BLaER1 treated with 17β-estradiol and CSF1 and Interleukin-3, amounts not matched to agents 10 nM and 100 nM (cell line): Measurements from ENCODE around the gene ARL6.

ENCODE experiments used
- H3K27ac ChIP-seq, 11 experiments: shearing (Covaris generic); formaldehyde crosslinking; 2 replicates each; pipeline ENCODE4 v1.8.1; 2022
- H3K27me3 ChIP-seq, 11 experiments: shearing (Covaris generic); formaldehyde crosslinking; 2 replicates each; pipeline ENCODE4 v1.8.1; 2022
- H3K36me3 ChIP-seq, 11 experiments: shearing (Covaris generic); formaldehyde crosslinking; 2 replicates each; pipeline ENCODE4 v1.8.1; 2022
- H3K4me1 ChIP-seq, 10 experiments: shearing (Covaris generic); formaldehyde crosslinking; 2 replicates each; pipeline ENCODE4 v1.8.1; 2022
- H3K4me2 ChIP-seq, 11 experiments: shearing (Covaris generic); formaldehyde crosslinking; 2 replicates each; pipeline ENCODE4 v1.8.1; 2022
- H3K4me3 ChIP-seq, 10 experiments: shearing (Covaris generic); formaldehyde crosslinking; 2 replicates each; pipeline ENCODE4 v1.8.1; 2022
- H3K9ac ChIP-seq, 11 experiments: shearing (Covaris generic); formaldehyde crosslinking; 2 replicates each; pipeline ENCODE4 v1.8.1; 2022
- H3K9me3 ChIP-seq, 11 experiments: shearing (Covaris generic); formaldehyde crosslinking; replicated peaks in 1 of 11; 2 replicates each; pipeline ENCODE4 v1.8.1; 2022
- H4K20me1 ChIP-seq, 11 experiments: shearing (Covaris generic); formaldehyde crosslinking; 2 replicates each; pipeline ENCODE4 v1.8.1; 2022
- Cebpa-rat ChIP-seq, 11 experiments: shearing (Covaris generic); IDR thresholded peaks; 2 replicates each; pipeline ENCODE4 v1.8.1; 2022

The ARL6 gene

DNA sequence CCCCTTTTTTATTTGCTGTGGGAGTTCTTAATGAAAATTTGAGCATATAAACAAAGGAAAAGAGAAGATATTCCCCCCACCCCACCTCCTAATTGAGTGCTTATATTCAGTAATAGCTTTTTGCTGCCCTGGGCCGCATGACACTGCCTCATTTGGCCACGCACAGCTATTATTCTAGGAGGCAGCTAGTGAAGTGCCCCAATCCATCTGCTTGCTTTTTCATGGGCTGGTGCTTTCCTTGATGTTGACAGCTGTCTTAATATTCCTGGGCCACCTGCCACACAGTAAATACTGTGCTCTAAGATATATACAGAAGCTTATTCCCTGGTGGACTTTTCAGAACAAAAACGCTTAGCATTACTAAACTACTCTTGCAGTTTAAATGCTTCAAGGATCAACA lies 53.4 kb downstream of the ARL6 start:
- Histone ChIP-seq H3K27ac (no peak overlapping the region), H3K4me2 (no peak overlapping the region), H3K27me3 (peaks cover 13 to 36% (median 29%) of the 10 kb centered on the region in 11 experiments), H3K4me1 (peaks cover 6 to 17% (median 11%) of the 10 kb centered on the region in 10 experiments; a peak in 18 of 20 replicates), H3K4me3 (no peak overlapping the region), H3K9me3 (no peaks in the 10 kb centered on the region), H3K36me3 (no peaks in the 10 kb centered on the region), H4K20me1 (peaks cover 0 to 1% (median 0%) of the 10 kb centered on the region in 11 experiments; a peak in 2 of 22 replicates), H3K9ac (no peak overlapping the region)
- no peak for TF ChIP-seq Cebpa-rat (IDR thresholded peaks at IDR 0.05)

DNA sequence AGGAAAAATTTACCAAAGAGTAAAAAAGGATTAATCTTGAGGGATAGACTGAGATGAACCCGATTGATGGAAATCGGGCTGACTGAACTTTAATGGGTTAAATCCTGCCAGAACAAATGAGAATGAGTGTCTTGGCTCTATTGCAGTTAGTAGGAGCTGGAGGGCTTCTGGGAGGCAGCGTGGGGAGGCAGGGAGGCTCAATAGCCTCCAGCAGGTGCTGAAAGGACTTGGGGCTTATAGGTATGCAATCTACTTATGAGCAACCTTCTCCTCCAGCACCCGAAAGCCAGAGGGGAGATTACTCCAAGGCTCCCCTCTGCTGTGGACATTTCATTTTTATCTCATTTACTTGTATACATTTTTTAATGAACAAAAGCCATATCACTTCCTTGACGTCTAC lies 56.2 kb downstream of the ARL6 start:
- Histone ChIP-seq H4K20me1 (peaks cover 0 to 24% (median 5%) of the 10 kb centered on the region in 11 experiments; a peak in 9 of 22 replicates), H3K4me2 (peak overlapping the region; percentile 87 to 99 (median 94)), H3K36me3 (no peaks in the 10 kb centered on the region), H3K9me3 (no peaks in the 10 kb centered on the region), H3K27me3 (peaks cover 13 to 47% (median 38%) of the 10 kb centered on the region in 11 experiments), H3K4me3 (peak overlapping the region in 9 of 10 experiments; percentile 71 to 91 (median 82); a peak in 16 of 20 replicates), H3K27ac (no peak overlapping the region), H3K9ac (peak overlapping the region in 3 of 11 experiments; percentile 83 to 90 (median 83); a peak in 3 of 22 replicates), H3K4me1 (peaks cover 7 to 23% (median 19%) of the 10 kb centered on the region in 10 experiments; a peak in 18 of 20 replicates)
- TF ChIP-seq Cebpa-rat (IDR thresholded peaks at IDR 0.05), result no peak

DNA sequence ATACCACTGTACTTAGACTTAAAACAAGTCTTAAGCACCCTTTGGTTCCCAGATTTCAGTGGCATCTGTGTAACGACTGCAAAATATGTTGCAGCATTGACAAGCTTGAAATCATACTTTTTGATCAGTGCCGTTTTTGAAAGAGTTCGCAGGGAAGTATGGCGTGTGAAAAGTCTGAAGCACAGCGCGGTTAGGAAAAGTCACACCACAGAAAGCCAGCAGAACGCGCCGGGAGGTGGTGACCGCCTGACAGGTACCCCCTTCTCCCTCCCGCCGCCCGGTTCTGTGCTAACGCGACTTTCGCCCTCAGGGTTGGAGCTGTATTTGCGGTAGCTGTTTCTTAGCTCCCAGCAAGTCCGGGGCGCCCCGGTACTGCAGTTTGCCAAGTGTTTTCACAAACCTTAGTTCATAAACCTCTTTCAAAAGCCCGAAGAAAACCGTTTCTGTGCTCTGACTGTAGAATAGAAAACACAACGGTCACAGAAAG lies 56.8 kb downstream of the ARL6 start:
- Histone ChIP-seq H3K27ac (peak overlapping the region in 3 of 11 experiments; percentile 79 to 88 (median 83); a peak in 4 of 22 replicates), H3K9ac (peak overlapping the region; percentile 74 to 90 (median 83))
- no peak for TF ChIP-seq Cebpa-rat (IDR thresholded peaks at IDR 0.05)

DNA sequence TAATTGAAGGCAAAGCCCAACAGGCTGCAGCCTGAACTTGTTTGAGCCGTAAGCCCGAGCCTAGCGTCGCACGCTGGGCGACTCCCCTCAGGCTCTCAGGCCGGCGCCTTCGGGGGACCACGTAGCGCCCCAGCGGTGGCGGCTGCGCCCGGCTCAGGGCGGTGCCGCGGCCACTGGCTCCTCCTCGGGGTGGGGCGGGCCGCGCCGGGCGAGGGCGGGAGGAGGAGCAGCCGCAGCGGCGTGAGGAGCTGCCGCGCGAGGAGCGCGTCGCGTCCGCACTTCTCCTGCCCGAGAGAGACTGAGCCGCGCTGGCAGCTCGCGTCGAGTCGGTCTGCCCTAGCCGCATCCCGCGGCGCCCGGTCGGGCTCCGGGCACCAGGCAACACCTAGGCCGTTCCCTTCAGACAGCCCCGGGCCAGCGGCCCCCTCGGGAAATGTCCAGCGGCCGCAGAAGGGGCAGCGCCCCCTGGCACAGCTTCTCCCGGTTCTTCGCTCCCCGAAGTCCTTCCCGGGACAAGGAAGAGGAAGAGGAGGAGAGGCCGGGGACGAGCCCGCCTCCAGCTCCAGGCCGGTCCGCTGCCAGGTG lies 57.3 kb downstream of the ARL6 start, which contains the start of gene CRYBG3:
TSS of gene CRYBG3 (plus strand) at position 238 of the 585 bp plus-strand sequence. CDS start at position 434, 196 bp downstream.
- Histone ChIP-seq H3K4me1 (peaks cover 7 to 23% (median 19%) of the 10 kb centered on the region in 10 experiments; a peak in 18 of 20 replicates), H3K9ac (peak within 1 kb of the TSS; percentile 74 to 90 (median 83)), H3K9me3 (no peaks in the 10 kb centered on the region), H3K4me2 (peak within 1 kb of the TSS; percentile 87 to 99 (median 95)), H3K36me3 (no peaks in the 10 kb centered on the region), H3K4me3 (peak within 1 kb of the TSS; percentile 71 to 91 (median 82)), H3K27ac (peak within 1 kb of the TSS; percentile 55 to 88 (median 70)), H3K27me3 (peaks cover 13 to 47% (median 38%) of the 10 kb centered on the region in 11 experiments), H4K20me1 (peaks cover 0 to 24% (median 5%) of the 10 kb centered on the region in 11 experiments; a peak in 10 of 22 replicates)
- no peak for TF ChIP-seq Cebpa-rat (IDR thresholded peaks at IDR 0.05)

More for the DNA sequence above, 56.8 kb downstream of the ARL6 start:
- peak overlapping the region; percentile 87 to 99 (median 94) for H3K4me2 ChIP-seq
- H3K36me3 ChIP-seq, result no peaks in the 10 kb centered on the region
- H3K4me1 ChIP-seq, result peaks cover 7 to 23% (median 19%) of the 10 kb centered on the region in 10 experiments; a peak in 18 of 20 replicates
- no peaks in the 10 kb centered on the region for H3K9me3 ChIP-seq
- H3K4me3 ChIP-seq, result peak overlapping the region; percentile 71 to 91 (median 82)
- H4K20me1 ChIP-seq, result peaks cover 0 to 24% (median 5%) of the 10 kb centered on the region in 11 experiments; a peak in 9 of 22 replicates
- H3K27me3 ChIP-seq, result peaks cover 13 to 47% (median 38%) of the 10 kb centered on the region in 11 experiments

DNA sequence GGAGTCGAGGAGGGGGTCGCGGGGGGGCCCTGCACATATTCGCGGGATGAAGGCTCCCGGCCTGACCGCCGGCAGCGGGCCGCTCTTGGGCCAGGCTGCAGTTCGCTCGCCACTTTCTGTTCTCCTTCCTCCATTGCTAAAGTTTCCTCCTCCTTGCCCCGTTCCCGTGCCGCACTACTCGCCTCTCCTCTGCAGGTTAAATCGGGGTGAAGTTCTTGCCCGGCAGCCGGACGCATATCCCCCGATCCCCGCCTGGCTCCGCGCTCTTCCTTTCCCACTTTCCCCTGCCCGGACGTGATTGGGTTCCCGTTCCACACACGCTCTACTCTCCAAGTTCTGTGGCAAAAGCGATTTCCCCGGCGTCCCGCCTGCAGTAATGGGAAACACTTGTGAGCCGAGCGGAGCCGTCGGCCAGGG lies 57.8 kb downstream of the ARL6 start:
- Histone ChIP-seq H3K27me3 (peaks cover 13 to 47% (median 38%) of the 10 kb centered on the region in 11 experiments), H3K4me2 (peak overlapping the region; percentile 87 to 99 (median 95)), H3K9ac (peak overlapping the region; percentile 74 to 90 (median 83)), H4K20me1 (peaks cover 0 to 26% (median 8%) of the 10 kb centered on the region in 11 experiments; a peak in 10 of 22 replicates), H3K36me3 (no peaks in the 10 kb centered on the region), H3K27ac (peak overlapping the region; percentile 55 to 88 (median 70)), H3K4me1 (peaks cover 7 to 23% (median 19%) of the 10 kb centered on the region in 10 experiments; a peak in 18 of 20 replicates), H3K4me3 (peak overlapping the region; percentile 71 to 91 (median 82)), H3K9me3 (no peaks in the 10 kb centered on the region)
- TF ChIP-seq Cebpa-rat (IDR thresholded peaks at IDR 0.05), result no peak

DNA sequence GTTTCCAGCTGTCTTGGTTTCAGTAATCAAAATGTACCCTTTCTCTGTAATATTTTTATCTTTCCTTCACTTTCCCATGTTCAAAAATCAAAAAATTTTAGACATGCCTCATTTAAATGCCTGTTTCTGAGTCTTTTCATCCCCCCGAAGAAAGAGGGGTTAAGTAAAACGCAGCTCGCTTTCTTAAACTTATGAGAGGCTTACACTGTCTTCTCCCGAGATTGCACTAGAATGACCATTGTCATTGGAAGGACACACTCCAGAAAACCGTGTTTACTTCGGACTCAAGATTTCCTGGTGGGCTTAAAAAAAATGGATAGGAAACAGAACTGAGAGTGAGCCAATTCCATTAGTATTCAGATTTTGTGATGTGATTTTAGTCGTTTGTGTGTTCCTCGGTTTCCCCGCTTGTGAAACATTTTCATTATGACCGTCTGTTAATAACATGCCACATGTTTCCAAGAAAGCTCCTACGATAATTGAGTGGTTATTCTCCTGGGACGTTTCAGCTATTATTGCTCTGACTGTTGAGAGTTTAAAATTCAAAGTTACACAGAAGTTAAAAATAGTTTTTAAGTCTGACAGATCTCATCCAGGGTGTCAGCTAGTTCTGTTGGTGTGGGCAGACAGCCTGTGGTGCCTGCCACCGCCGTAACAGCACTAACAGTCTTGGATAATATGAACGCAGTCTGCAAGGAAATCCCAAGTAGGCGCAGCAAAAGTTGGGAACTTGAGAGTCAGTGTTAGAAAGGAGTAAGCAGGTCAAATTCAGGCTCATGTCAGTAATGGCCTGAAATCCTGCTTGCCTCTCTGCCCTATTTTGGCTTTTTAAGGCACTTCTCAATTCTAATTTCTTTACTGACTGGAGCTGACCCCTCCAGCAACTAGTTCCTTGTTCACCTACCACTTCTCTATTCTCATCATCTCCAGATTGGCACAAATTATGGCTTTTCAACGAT lies 58.8 kb downstream of the ARL6 start:
- H3K9me3 ChIP-seq, result no peaks in the 10 kb centered on the region
- TF ChIP-seq Cebpa-rat (IDR thresholded peaks at IDR 0.05), result no peak
- peak overlapping the region in 6 of 11 experiments; percentile 81 to 90 (median 84); a peak in 10 of 22 replicates for H3K9ac ChIP-seq
- H3K27me3 ChIP-seq, result peaks cover 13 to 47% (median 38%) of the 10 kb centered on the region in 11 experiments
- 0 out of 22 replicates have a peak overlapping the region, but pooled peaks of 1 of the 11 experiments have one; percentile 79 for H3K27ac ChIP-seq
- peak overlapping the region; percentile 87 to 99 (median 95) for H3K4me2 ChIP-seq
- H3K36me3 ChIP-seq, result no peaks in the 10 kb centered on the region
- peaks cover 7 to 23% (median 19%) of the 10 kb centered on the region in 10 experiments; a peak in 18 of 20 replicates for H3K4me1 ChIP-seq
- peak overlapping the region in 9 of 10 experiments; percentile 75 to 91 (median 82); a peak in 18 of 20 replicates for H3K4me3 ChIP-seq
- H4K20me1 ChIP-seq, result peaks cover 0 to 33% (median 8%) of the 10 kb centered on the region in 11 experiments; a peak in 10 of 22 replicates

DNA sequence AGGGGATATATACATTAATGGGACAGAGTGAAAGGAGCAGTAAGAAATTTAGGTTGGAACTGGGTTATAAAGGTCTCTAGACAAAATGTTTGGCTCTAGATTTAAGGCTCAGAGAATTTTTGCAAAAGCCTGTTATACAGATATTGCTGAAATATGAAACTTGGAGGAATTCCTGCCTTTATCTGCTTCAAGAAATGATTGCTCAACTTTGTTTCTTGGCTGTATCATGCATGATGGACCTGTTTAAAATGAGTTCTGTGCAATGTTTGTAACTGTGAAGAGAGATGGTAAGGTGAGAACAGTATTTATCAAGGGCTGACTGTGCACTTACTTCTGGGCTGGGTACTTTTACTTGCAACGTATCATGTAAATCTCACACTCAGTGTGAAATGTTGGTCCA lies 60.5 kb downstream of the ARL6 start:
- H3K36me3 ChIP-seq, result no peaks in the 10 kb centered on the region
- no peaks in the 10 kb centered on the region for H3K9me3 ChIP-seq
- H3K4me1 ChIP-seq, result peaks cover 7 to 23% (median 19%) of the 10 kb centered on the region in 10 experiments; a peak in 18 of 20 replicates
- no peak for TF ChIP-seq Cebpa-rat (IDR thresholded peaks at IDR 0.05)
- no peak overlapping the region for H3K9ac ChIP-seq
- H3K27ac ChIP-seq, result no peak overlapping the region
- H3K4me2 ChIP-seq, result no peak overlapping the region
- H3K27me3 ChIP-seq, result peaks cover 13 to 39% (median 35%) of the 10 kb centered on the region in 11 experiments
- no peak overlapping the region for H3K4me3 ChIP-seq
- H4K20me1 ChIP-seq, result peaks cover 0 to 43% (median 8%) of the 10 kb centered on the region in 11 experiments; a peak in 10 of 22 replicates
